ENCODE results near the gene BOD1.

The BOD1 gene

DNA sequence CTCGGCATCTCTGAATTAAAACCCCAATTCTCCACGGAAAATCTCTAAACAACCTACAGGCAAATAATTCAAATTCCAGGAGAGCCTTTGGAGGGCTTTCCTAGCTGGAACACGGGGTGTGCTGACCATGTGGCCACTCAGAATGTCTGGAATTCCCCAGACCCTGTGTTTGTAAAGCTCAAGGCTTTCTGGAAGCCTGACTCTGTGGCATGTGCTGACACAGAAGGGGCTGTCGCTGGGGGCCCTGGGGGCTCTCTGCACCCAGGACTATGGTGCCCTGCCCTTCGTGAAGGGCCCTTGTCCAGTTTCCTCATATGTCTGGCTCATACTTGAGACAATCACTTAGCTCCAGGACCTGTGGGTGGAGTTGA lies 29.0 kb upstream of the BOD1 start:
- Histone ChIP-seq H3K27me3 (ENCODE audit: insufficient read depth, poor library complexity, severe bottlenecking) (no peaks in the 10 kb centered on the region), H3K27ac (replicated peaks) (no peak overlapping the region), H3K4me3 (replicated peaks; ENCODE audit: insufficient read depth, low read length) (no peak overlapping the region)
- no peak for TF ChIP-seq CTCF (IDR thresholded peaks at IDR 0.05; ENCODE audit: insufficient read depth, low read length)
- TF ChIP-seq POLR2AphosphoS5 (IDR thresholded peaks at IDR 0.05; ENCODE audit: low read depth) = no peak
- no peak for TF ChIP-seq SPI1 (IDR thresholded peaks at IDR 0.05; ENCODE audit: borderline replicate concordance, low read depth)
- TF ChIP-seq GABPA (IDR thresholded peaks at IDR 0.05; ENCODE audit: low read depth) = no peak
- TF ChIP-seq, protein P1, sequence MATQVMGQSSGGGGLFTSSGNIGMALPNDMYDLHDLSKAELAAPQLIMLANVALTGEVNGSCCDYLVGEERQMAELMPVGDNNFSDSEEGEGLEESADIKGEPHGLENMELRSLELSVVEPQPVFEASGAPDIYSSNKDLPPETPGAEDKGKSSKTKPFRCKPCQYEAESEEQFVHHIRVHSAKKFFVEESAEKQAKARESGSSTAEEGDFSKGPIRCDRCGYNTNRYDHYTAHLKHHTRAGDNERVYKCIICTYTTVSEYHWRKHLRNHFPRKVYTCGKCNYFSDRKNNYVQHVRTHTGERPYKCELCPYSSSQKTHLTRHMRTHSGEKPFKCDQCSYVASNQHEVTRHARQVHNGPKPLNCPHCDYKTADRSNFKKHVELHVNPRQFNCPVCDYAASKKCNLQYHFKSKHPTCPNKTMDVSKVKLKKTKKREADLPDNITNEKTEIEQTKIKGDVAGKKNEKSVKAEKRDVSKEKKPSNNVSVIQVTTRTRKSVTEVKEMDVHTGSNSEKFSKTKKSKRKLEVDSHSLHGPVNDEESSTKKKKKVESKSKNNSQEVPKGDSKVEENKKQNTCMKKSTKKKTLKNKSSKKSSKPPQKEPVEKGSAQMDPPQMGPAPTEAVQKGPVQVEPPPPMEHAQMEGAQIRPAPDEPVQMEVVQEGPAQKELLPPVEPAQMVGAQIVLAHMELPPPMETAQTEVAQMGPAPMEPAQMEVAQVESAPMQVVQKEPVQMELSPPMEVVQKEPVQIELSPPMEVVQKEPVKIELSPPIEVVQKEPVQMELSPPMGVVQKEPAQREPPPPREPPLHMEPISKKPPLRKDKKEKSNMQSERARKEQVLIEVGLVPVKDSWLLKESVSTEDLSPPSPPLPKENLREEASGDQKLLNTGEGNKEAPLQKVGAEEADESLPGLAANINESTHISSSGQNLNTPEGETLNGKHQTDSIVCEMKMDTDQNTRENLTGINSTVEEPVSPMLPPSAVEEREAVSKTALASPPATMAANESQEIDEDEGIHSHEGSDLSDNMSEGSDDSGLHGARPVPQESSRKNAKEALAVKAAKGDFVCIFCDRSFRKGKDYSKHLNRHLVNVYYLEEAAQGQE (IDR thresholded peaks at IDR 0.05; ENCODE audit: insufficient replicate concordance, low read depth) = no peak
- no peak for DNase-seq (ENCODE audit: low read depth in 1 of 2, low spot score in 1 of 2)

DNA sequence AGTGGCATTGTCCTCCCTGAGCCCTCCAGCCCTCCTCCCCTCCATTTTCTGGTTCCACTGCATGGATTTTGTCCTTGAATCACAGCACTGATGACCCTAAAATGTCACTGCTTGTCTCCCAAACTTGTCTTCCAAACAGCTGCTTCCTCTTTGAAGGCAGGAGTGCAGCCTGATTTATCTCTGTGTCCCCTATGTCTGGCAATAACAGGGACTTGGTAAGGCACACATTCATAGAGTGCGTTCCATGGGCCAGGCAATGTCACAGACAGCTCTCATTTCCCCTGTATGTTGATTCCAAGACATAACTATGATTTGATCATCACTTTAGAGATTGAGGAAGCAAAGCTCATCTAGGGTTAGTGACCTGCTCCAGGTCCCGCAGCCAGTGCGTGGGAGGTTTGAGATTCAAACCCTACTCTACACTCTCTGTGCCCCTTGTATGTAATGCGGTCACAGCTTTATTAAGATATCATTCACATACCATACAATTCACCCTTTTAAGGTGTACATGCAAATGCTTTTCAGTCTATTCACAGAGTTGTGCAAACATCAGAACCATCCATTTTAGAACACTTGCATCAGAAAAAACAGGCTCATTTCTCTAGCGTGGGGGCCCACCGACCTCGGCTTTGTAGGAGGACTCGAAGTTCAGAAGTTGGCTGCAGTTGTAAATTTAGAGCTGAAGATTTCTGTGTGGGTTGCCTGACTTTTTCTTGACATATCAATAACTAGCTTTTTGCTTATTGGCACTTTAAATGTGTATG lies 28.4 kb upstream of the BOD1 start:
- TF ChIP-seq SPI1 (IDR thresholded peaks at IDR 0.05; ENCODE audit: borderline replicate concordance, low read depth) (no peak), CTCF (IDR thresholded peaks at IDR 0.05; ENCODE audit: insufficient read depth, low read length) (no peak), GABPA (IDR thresholded peaks at IDR 0.05; ENCODE audit: low read depth) (no peak), POLR2AphosphoS5 (IDR thresholded peaks at IDR 0.05; ENCODE audit: low read depth) (no peak)
- TF ChIP-seq, protein P1 (IDR thresholded peaks at IDR 0.05; ENCODE audit: insufficient replicate concordance, low read depth) = no peak
- H3K27ac ChIP-seq (replicated peaks) = no peak overlapping the region
- H3K4me3 ChIP-seq (replicated peaks; ENCODE audit: insufficient read depth, low read length) = no peak overlapping the region
- no peaks in the 10 kb centered on the region for H3K27me3 ChIP-seq (ENCODE audit: insufficient read depth, poor library complexity, severe bottlenecking)
- no peak for DNase-seq (ENCODE audit: low read depth in 1 of 2, low spot score in 1 of 2)

GRCh38 chr5:173643964-173644363 lies 27.5 kb upstream of the BOD1 start:
- Histone ChIP-seq H3K4me3 (replicated peaks; ENCODE audit: insufficient read depth, low read length) (no peak overlapping the region), H3K27ac (replicated peaks) (no peak overlapping the region), H3K27me3 (ENCODE audit: insufficient read depth, poor library complexity, severe bottlenecking) (no peaks in the 10 kb centered on the region)
- DNase-seq (ENCODE audit: low read depth in 1 of 2, low spot score in 1 of 2) = no peak
- TF ChIP-seq, protein P1 (IDR thresholded peaks at IDR 0.05; ENCODE audit: insufficient replicate concordance, low read depth) = no peak
- TF ChIP-seq GABPA (IDR thresholded peaks at IDR 0.05; ENCODE audit: low read depth) (no peak), SPI1 (IDR thresholded peaks at IDR 0.05; ENCODE audit: borderline replicate concordance, low read depth) (no peak), CTCF (IDR thresholded peaks at IDR 0.05; ENCODE audit: insufficient read depth, low read length) (no peak), POLR2AphosphoS5 (IDR thresholded peaks at IDR 0.05; ENCODE audit: low read depth) (no peak)

Measured in HL-60 (cell line).